WTC11 (cell line): Measurements from ENCODE around the gene NDUFS1. TPM values are rescaled to one million over a fixed set of nuclear protein-coding genes. Genes with fewer than 3 reads are reported as not detected.

ENCODE experiments used
- ATAC-seq: fragments of 200-7000 bp; cut with Tn5 transposase; 2 replicates; pipeline ENCODE4 v1.10.0; 2021; ENCODE audit warnings: mild to moderate bottlenecking, moderate library complexity
- CTCF ChIA-PET: fragments of 300-600 bp; sonication (Branson Sonifier 250); formaldehyde crosslinking; loops from one replicate; lab custom pipeline; 2021; ENCODE audit warnings: antibody characterized with exemption; lab: Charles Lee
- POLR2A ChIA-PET: fragments of 350-600 bp; sonication (Branson Sonifier 250); formaldehyde crosslinking; loops from one replicate; lab custom pipeline; 2021; ENCODE audit warnings: antibody characterized with exemption; lab: Charles Lee
- DNase-seq: peaks from one replicate; pipeline ENCODE4 v3.0.0; 2021; ENCODE audit warnings: low spot score
- H3K27ac Mint-ChIP-seq: 2 replicates; pipeline ENCODE4 v1.8.0; 2021; ENCODE audit warnings: mixed read lengths
- H3K27me3 Mint-ChIP-seq: 2 replicates; pipeline ENCODE4 v1.8.0; 2021; ENCODE audit warnings: low read depth, mild to moderate bottlenecking, moderate library complexity, mixed read lengths
- H3K36me3 Mint-ChIP-seq: 2 replicates; pipeline ENCODE4 v1.8.0; 2021; ENCODE audit warnings: mixed read lengths
- H3K4me1 Mint-ChIP-seq: 2 replicates; pipeline ENCODE4 v1.8.0; 2022; ENCODE audit warnings: mixed read lengths
- H3K4me3 Mint-ChIP-seq: 2 replicates; pipeline ENCODE4 v1.8.0; 2021; ENCODE audit warnings: mild to moderate bottlenecking, moderate library complexity, mixed read lengths
- H3K9me3 Mint-ChIP-seq: 2 replicates; pipeline ENCODE4 v1.8.0; 2021; ENCODE audit warnings: mixed read lengths
- AFF4 ChIP-seq: sonication (generic); formaldehyde crosslinking; IDR thresholded peaks from 2 replicates; pipeline ENCODE4 v1.8.1; 2023; ENCODE audit warnings: mild to moderate bottlenecking, missing genetic modification reagents, borderline replicate concordance
- FOXK1 ChIP-seq: sonication (generic); formaldehyde crosslinking; IDR thresholded peaks from 2 replicates; pipeline ENCODE4 v1.8.0; 2022; ENCODE audit warnings: mild to moderate bottlenecking, moderate library complexity, missing genetic modification reagents
- GABPB1 ChIP-seq: sonication (generic); formaldehyde crosslinking; IDR thresholded peaks from 2 replicates; pipeline ENCODE4 v1.8.1; 2023; ENCODE audit warnings: mild to moderate bottlenecking, missing genetic modification reagents
- KAT7 ChIP-seq: sonication (generic); formaldehyde crosslinking; IDR thresholded peaks from 2 replicates; pipeline ENCODE4 v1.8.1; 2023; ENCODE audit warnings: missing genetic modification reagents, mild to moderate bottlenecking, borderline replicate concordance
- NFYB ChIP-seq: sonication (generic); formaldehyde crosslinking; conservative IDR thresholded peaks from 2 replicates; pipeline ENCODE4 v1.8.0; 2022; ENCODE audit warnings: low read depth, missing genetic modification reagents
- TP53 ChIP-seq: sonication (generic); formaldehyde crosslinking; IDR thresholded peaks from 2 replicates; pipeline ENCODE4 v1.8.1; 2023; ENCODE audit warnings: mild to moderate bottlenecking, missing genetic modification reagents
- ZNF138 ChIP-seq: sonication (generic); formaldehyde crosslinking; conservative IDR thresholded peaks from 2 replicates; pipeline ENCODE4 v1.8.1; 2022; ENCODE audit warnings: mild to moderate bottlenecking, moderate library complexity, missing genetic modification reagents
- ZNF671 ChIP-seq: fragments of 250-450 bp; sonication (Bioruptor Pico); IDR thresholded peaks from 2 replicates; pipeline ENCODE4 v1.8.0; 2021; ENCODE audit warnings: mild to moderate bottlenecking
- total RNA-seq: library from RNA; stranded (reverse); gene quantifications from 3 replicates; pipeline ENCODE4 v1.2.3, GENCODE V29; 2021
- TF ChIP-seq, protein P1 (sequence below): sonication (generic); formaldehyde crosslinking; IDR thresholded peaks from 2 replicates; pipeline ENCODE4 v1.8.1; 2023; ENCODE audit warnings: mild to moderate bottlenecking, missing genetic modification reagents, moderate library complexity
- TF ChIP-seq, protein P2 (sequence below): sonication (generic); formaldehyde crosslinking; IDR thresholded peaks from 2 replicates; pipeline ENCODE4 v1.8.0; 2022; ENCODE audit warnings: mild to moderate bottlenecking, missing genetic modification reagents
- TF ChIP-seq, protein P3 (sequence below): sonication (generic); formaldehyde crosslinking; IDR thresholded peaks from 2 replicates; pipeline ENCODE4 v1.8.1; 2022; ENCODE audit warnings: mild to moderate bottlenecking, missing genetic modification reagents, moderate library complexity, borderline replicate concordance

NDUFS1 gene
- total RNA-seq, 1 experiment from 2014 or later, result 106 TPM

GRCh38 chr2:206084870-206085741 lies 74.1 kb downstream of the NDUFS1 start:
- CTCF ChIA-PET, result interaction anchor here (1.0 to 1.7 kb wide), 4 partner anchors 11 to 97 kb away, joined by 3 to 8 read pairs (median 4); no protein-coding TSS in a partner anchor
- peak overlapping the region; percentile 100 for H3K27ac Mint-ChIP-seq
- DNase-seq (peak; percentile 41), ATAC-seq (no peak; the same call in 1 of the 2 replicates)
- TF ChIP-seq TP53 (CRISPR knock-in tag) (peak; percentile 9; the same call in 1 of the 2 replicates), ZNF671 (CRISPR knock-in tag) (no peak), NFYB (no peak), AFF4 (CRISPR knock-in tag) (peak; percentile 10; the same call in 1 of the 2 replicates)
- peaks cover 23% of the 10 kb centered on the region for H3K36me3 Mint-ChIP-seq
- POLR2A ChIA-PET, result interaction anchor here (0.7 to 1.0 kb wide), 3 partner anchors 8 to 74 kb away, joined by 3 read pairs; partner anchors contain the start of genes EEF1B2 and NDUFS1
- H3K4me3 Mint-ChIP-seq, result peak overlapping the region; percentile 94
- H3K9me3 Mint-ChIP-seq, result no peaks in the 10 kb centered on the region
- no peaks in the 10 kb centered on the region; the same call in 1 of the 2 replicates for H3K27me3 Mint-ChIP-seq
- peaks cover 29% of the 10 kb centered on the region for H3K4me1 Mint-ChIP-seq

DNA sequence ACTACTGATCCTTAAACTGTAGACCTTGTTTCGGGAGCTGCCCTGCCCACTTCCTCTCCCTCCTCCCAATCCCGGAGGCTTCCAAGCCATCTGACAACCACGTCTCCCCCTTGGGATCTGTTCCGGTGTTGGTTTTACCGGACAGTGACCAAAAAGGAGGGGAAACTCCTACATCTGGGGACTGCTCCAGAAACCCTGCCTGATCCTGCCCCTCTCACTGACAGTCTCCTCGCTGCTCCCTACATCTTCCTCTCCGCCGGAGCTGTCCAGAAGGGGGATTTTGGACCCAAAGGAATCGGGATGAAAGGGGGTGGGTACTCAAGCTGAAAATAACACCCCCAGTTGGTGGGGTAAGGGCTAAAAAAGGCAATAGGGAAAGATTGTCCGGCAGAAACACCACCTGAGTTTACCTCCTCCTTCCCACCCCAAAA lies 74.8 kb downstream of the NDUFS1 start:
- Mint-ChIP-seq H3K36me3 (peaks cover 19% of the 10 kb centered on the region), H3K4me3 (peak overlapping the region; percentile 94), H3K27me3 (no peaks in the 10 kb centered on the region; the same call in 1 of the 2 replicates), H3K27ac (peak overlapping the region; percentile 100), H3K4me1 (peaks cover 35% of the 10 kb centered on the region), H3K9me3 (no peaks in the 10 kb centered on the region)
- ATAC-seq (peak; percentile 51), DNase-seq (peak; percentile 70)
- CTCF ChIA-PET, result no interaction called here
- peak; percentile 47; the same call in 1 of the 2 replicates for TF ChIP-seq FOXK1 (CRISPR knock-in tag)
- TF ChIP-seq ZNF138 (CRISPR knock-in tag), result no peak
- 0 out of 2 replicates have a peak, but pooled peaks have one; percentile 34 for TF ChIP-seq GABPB1 (CRISPR knock-in tag)
- TF ChIP-seq AFF4 (CRISPR knock-in tag), result peak; percentile 29; the same call in 1 of the 2 replicates
- TF ChIP-seq, protein P1, sequence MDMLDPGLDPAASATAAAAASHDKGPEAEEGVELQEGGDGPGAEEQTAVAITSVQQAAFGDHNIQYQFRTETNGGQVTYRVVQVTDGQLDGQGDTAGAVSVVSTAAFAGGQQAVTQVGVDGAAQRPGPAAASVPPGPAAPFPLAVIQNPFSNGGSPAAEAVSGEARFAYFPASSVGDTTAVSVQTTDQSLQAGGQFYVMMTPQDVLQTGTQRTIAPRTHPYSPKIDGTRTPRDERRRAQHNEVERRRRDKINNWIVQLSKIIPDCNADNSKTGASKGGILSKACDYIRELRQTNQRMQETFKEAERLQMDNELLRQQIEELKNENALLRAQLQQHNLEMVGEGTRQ (CRISPR knock-in tag), result no peak
- 0 out of 2 replicates have a peak, but pooled peaks have one; percentile 46 for TF ChIP-seq TP53 (CRISPR knock-in tag)
- TF ChIP-seq, protein P2, sequence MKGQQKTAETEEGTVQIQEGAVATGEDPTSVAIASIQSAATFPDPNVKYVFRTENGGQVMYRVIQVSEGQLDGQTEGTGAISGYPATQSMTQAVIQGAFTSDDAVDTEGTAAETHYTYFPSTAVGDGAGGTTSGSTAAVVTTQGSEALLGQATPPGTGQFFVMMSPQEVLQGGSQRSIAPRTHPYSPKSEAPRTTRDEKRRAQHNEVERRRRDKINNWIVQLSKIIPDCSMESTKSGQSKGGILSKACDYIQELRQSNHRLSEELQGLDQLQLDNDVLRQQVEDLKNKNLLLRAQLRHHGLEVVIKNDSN (CRISPR knock-in tag), result 0 out of 2 replicates have a peak, but pooled peaks have one; percentile 33
- TF ChIP-seq KAT7 (CRISPR knock-in tag), result 0 out of 2 replicates have a peak, but pooled peaks have one; percentile 64
- TF ChIP-seq, protein P3, sequence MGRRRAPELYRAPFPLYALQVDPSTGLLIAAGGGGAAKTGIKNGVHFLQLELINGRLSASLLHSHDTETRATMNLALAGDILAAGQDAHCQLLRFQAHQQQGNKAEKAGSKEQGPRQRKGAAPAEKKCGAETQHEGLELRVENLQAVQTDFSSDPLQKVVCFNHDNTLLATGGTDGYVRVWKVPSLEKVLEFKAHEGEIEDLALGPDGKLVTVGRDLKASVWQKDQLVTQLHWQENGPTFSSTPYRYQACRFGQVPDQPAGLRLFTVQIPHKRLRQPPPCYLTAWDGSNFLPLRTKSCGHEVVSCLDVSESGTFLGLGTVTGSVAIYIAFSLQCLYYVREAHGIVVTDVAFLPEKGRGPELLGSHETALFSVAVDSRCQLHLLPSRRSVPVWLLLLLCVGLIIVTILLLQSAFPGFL (CRISPR knock-in tag), result no peak
- POLR2A ChIA-PET, result interaction anchor here (0.9 to 1.5 kb wide), 4 partner anchors 8 to 80 kb away, joined by 3 to 4 read pairs (median 3); no protein-coding TSS in a partner anchor
